NT2/D1 (cell line): ENCODE measurements around the gene GAS6.
"Not testable (repeated sequence)": the region's sequence is repeated elsewhere in the genome, so short reads cannot be mapped to it uniquely, and the experiment has no call there.

Source experiments
- DNase-seq: peaks from one replicate; pipeline ENCODE4 v3.0.0-alpha.2; 2011; ENCODE audit warnings: low read depth, low spot score
- H3K27me3 ChIP-seq: 2 replicates; pipeline ENCODE4 v1.6.0; 2011; ENCODE audit warnings: mild to moderate bottlenecking; ENCODE audit not compliant: insufficient read length, insufficient read depth
- H3K36me3 ChIP-seq: 2 replicates; pipeline ENCODE4 v1.6.1; 2011; ENCODE audit warnings: mild to moderate bottlenecking, low read length, mixed read lengths; ENCODE audit not compliant: insufficient read depth, insufficient read length
- H3K4me1 ChIP-seq: 2 replicates; pipeline ENCODE4 v1.5.1; 2011; ENCODE audit not compliant: insufficient read depth, insufficient read length
- H3K4me3 ChIP-seq: 2 replicates; pipeline ENCODE4 v1.5.1; 2011; ENCODE audit warnings: low read depth; ENCODE audit not compliant: insufficient read length
- H3K9ac ChIP-seq: 2 replicates; pipeline ENCODE4 v1.6.0; 2011; ENCODE audit warnings: low read depth; ENCODE audit not compliant: insufficient read length
- H3K9me3 ChIP-seq: 2 replicates; pipeline ENCODE4 v1.5.1; 2011; ENCODE audit warnings: mild to moderate bottlenecking, low read length; ENCODE audit not compliant: insufficient read depth
- SUZ12 ChIP-seq: IDR thresholded peaks from 2 replicates; pipeline ENCODE4 v1.6.1; 2011; ENCODE audit not compliant: insufficient read length, insufficient read depth; ENCODE audit errors: extremely low read depth
- YY1 ChIP-seq: IDR thresholded peaks from 2 replicates; pipeline ENCODE4 v1.6.1; 2011; ENCODE audit not compliant: insufficient read length, insufficient read depth
- ZNF274 ChIP-seq: IDR thresholded peaks from 2 replicates; pipeline ENCODE4 v1.6.1; 2011; ENCODE audit warnings: mild to moderate bottlenecking, low read depth, low read length

Gene GAS6

DNA sequence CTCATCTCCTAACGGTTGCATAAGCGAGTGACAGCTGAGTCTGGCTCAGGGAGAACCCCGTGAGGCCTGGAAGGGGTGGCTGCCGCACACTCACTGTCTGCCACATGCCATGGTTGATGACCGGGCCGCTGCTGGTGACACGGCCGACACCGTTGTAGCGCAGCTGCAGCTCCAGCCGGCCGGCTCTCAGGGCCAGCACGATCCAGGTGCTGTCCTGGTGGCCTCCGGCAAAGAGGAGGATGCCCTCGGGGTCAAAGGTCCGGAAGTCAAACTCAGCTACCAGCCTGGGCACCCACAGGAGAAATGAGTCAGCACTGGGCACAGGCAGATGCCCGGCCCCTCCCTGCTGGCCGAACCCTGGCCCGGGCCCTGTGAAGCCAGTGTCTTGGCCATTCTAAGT, 31.7 kb downstream of the GAS6 start:
- no peak overlapping the region for H3K4me3 ChIP-seq
- H3K4me1 ChIP-seq: peaks cover 20% of the 10 kb centered on the region
- no peak for TF ChIP-seq ZNF274
- TF ChIP-seq SUZ12: no peak
- TF ChIP-seq YY1: no peak
- H3K27me3 ChIP-seq: no peaks in the 10 kb centered on the region
- no peak for DNase-seq
- no peak overlapping the region for H3K9ac ChIP-seq
- peaks cover 70% of the 10 kb centered on the region for H3K36me3 ChIP-seq
- no peaks in the 10 kb centered on the region for H3K9me3 ChIP-seq

GRCh38 chr13:113831061-113831460, 32.8 kb downstream of the GAS6 start:
- no peaks in the 10 kb centered on the region for H3K27me3 ChIP-seq
- no peak for TF ChIP-seq ZNF274
- no peak for TF ChIP-seq SUZ12
- no peak for TF ChIP-seq YY1
- H3K9me3 ChIP-seq: no peaks in the 10 kb centered on the region
- no peak for DNase-seq
- peak overlapping the region; percentile 64 for H3K9ac ChIP-seq
- H3K4me1 ChIP-seq: peaks cover 16% of the 10 kb centered on the region
- no peak overlapping the region for H3K4me3 ChIP-seq
- peaks cover 73% of the 10 kb centered on the region for H3K36me3 ChIP-seq

GRCh38 chr13:113830426-113830950, 33.4 kb downstream of the GAS6 start:
- H3K4me3 ChIP-seq, H3K9me3 ChIP-seq, H3K9ac ChIP-seq, H3K27me3 ChIP-seq, DNase-seq: not testable (repeated sequence)
- Histone ChIP-seq H3K4me1 (peaks cover 13% of the 10 kb centered on the region), H3K36me3 (peaks cover 78% of the 10 kb centered on the region)

GRCh38 chr13:113828282-113828825, 35.5 kb downstream of the GAS6 start:
- Histone ChIP-seq H3K4me3 (no peak overlapping the region), H3K9ac (no peak overlapping the region), H3K27me3 (no peaks in the 10 kb centered on the region), H3K4me1 (peaks cover 5% of the 10 kb centered on the region), H3K36me3 (peaks cover 71% of the 10 kb centered on the region), H3K9me3 (no peaks in the 10 kb centered on the region)
- TF ChIP-seq YY1 (no peak), SUZ12 (no peak), ZNF274 (no peak)
- no peak for DNase-seq

- Histone ChIP-seq H3K4me3 (no peak overlapping the region), H3K9ac (no peak overlapping the region), H3K36me3 (peaks cover 71% of the 10 kb centered on the region), H3K9me3 (no peaks in the 10 kb centered on the region), H3K4me1 (peaks cover 5% of the 10 kb centered on the region), H3K27me3 (no peaks in the 10 kb centered on the region)
- DNase-seq: no peak
- no peak for TF ChIP-seq SUZ12
- no peak for TF ChIP-seq YY1
- TF ChIP-seq ZNF274: no peak
These were observed 36.9 kb downstream of the GAS6 start for GRCh38 chr13:113827021-113827420.

DNA sequence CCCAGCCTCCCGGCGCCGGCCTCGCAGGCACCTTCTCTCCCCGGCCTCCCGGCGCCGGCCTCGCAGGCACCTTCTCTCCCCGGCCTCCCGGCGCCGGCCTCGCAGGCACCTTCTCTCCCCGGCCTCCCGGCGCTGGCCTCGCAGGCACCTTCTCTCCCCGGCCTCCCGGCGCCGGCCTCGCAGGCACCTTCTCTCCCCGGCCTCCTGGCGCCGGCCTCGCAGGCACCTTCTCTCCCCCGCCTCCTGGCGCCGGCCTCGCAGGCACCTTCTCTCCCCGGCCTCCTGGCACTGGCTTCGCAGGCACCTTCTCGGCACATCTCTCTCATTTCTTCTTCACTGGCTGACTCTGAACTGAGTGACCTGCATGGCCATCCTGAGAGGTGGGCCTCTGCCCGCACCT, 37.4 kb downstream of the GAS6 start:
- DNase-seq, H3K9me3 ChIP-seq, H3K4me3 ChIP-seq, H3K9ac ChIP-seq, H3K27me3 ChIP-seq, H3K4me1 ChIP-seq: not testable (repeated sequence)
- peaks cover 75% of the 10 kb centered on the region for H3K36me3 ChIP-seq

GRCh38 chr13:113825841-113826240, 38.0 kb downstream of the GAS6 start:
- Histone ChIP-seq H3K4me3 (no peak overlapping the region), H3K9ac (no peak overlapping the region), H3K36me3 (peaks cover 72% of the 10 kb centered on the region), H3K27me3 (no peaks in the 10 kb centered on the region), H3K9me3 (no peaks in the 10 kb centered on the region), H3K4me1 (peaks cover 5% of the 10 kb centered on the region)
- no peak for DNase-seq
- TF ChIP-seq ZNF274: no peak
- no peak for TF ChIP-seq YY1
- TF ChIP-seq SUZ12: no peak

- DNase-seq: no peak
- no peak overlapping the region for H3K4me3 ChIP-seq
- H3K4me1 ChIP-seq: peaks cover 3% of the 10 kb centered on the region
- peaks cover 76% of the 10 kb centered on the region for H3K36me3 ChIP-seq
- no peaks in the 10 kb centered on the region for H3K27me3 ChIP-seq
- TF ChIP-seq SUZ12: no peak
- no peak for TF ChIP-seq ZNF274
- no peak for TF ChIP-seq YY1
- H3K9me3 ChIP-seq: no peaks in the 10 kb centered on the region
- no peak overlapping the region for H3K9ac ChIP-seq
These were observed 40.1 kb downstream of the GAS6 start for GRCh38 chr13:113823771-113824170.
